GM13976 (cell line): ENCODE data around the gene HLA-DRB1.
A peak's percentile ranks its signal among the peaks of the same experiment; 100 is the strongest.
"Not testable (repeated sequence)": the region's sequence is repeated elsewhere in the genome, so short reads cannot be mapped to it uniquely, and the experiment has no call there.

Experiments
- DNase-seq: peaks from one replicate; pipeline ENCODE4 v3.0.0; 2012; ENCODE audit warnings: low spot score
- in situ Hi-C: fragments of 300-500 bp; cut with MboI; formaldehyde crosslinking; loops from one replicate; pipeline ENCODE4 v1.12.0; 2022; ENCODE audit warnings: low sequenced_read_pairs, mixed read lengths, inconsistent platforms; ENCODE audit not compliant: unreplicated experiment
- TF ChIP-seq, protein P1 (sequence below): IDR thresholded peaks from 2 replicates; pipeline ENCODE4 v1.5.1; 2012; ENCODE audit warnings: borderline replicate concordance, mild to moderate bottlenecking; ENCODE audit not compliant: insufficient read depth; ENCODE audit errors: extremely low read depth, missing control alignments, control extremely low read depth

Gene HLA-DRB1

DNA sequence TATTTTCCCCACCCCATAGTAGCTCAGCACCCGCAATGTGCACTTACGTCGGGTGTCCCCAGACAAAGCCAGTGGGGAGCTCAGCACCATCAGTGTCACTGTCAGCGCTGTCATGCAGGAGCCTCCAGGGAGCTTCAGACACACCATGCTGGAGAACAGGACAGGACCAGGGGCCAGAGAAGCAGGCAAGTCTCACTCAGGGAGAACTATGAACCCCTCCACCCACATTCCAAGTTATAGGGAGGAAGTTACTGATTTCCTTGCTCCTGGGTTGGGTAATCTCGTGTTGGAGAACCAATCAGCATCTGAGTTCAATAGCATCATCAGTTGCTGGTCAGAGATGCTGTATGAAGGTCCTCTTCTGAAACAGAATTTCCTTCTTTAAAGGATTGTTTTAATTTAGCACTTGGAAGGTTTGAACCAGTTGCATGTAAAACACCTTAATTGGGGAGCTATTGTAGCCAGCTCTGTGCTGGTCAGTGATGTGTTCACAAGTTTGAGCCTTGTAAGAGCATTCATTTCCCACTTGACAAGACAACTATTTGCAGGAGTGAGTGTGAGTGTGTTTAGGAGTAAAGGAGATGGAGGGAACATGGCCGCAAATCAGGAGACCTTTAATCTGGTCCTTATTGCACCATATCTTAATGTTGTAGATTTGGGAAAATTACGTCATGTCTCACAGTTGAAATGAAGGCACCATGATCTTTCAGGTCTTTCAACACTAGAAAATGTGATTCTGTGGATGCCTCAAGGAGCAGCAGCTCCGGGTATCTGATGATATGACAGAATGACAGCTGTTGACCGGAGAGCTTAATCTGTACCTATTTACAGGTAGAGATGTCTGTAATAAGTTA lies at the start of gene HLA-DRB1:
HLA-DRB1 (minus strand) TSS at position 253 of the 854 bp plus-strand sequence; CDS start at position 147, 106 bp downstream.
- TF ChIP-seq, protein P1, sequence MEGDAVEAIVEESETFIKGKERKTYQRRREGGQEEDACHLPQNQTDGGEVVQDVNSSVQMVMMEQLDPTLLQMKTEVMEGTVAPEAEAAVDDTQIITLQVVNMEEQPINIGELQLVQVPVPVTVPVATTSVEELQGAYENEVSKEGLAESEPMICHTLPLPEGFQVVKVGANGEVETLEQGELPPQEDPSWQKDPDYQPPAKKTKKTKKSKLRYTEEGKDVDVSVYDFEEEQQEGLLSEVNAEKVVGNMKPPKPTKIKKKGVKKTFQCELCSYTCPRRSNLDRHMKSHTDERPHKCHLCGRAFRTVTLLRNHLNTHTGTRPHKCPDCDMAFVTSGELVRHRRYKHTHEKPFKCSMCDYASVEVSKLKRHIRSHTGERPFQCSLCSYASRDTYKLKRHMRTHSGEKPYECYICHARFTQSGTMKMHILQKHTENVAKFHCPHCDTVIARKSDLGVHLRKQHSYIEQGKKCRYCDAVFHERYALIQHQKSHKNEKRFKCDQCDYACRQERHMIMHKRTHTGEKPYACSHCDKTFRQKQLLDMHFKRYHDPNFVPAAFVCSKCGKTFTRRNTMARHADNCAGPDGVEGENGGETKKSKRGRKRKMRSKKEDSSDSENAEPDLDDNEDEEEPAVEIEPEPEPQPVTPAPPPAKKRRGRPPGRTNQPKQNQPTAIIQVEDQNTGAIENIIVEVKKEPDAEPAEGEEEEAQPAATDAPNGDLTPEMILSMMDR: no peak
- DNase-seq: peak; percentile 57
- in situ Hi-C loops: loop anchor here (5.0 kb wide), 1 partner anchor 63 kb away; no protein-coding TSS in a partner anchor

DNA sequence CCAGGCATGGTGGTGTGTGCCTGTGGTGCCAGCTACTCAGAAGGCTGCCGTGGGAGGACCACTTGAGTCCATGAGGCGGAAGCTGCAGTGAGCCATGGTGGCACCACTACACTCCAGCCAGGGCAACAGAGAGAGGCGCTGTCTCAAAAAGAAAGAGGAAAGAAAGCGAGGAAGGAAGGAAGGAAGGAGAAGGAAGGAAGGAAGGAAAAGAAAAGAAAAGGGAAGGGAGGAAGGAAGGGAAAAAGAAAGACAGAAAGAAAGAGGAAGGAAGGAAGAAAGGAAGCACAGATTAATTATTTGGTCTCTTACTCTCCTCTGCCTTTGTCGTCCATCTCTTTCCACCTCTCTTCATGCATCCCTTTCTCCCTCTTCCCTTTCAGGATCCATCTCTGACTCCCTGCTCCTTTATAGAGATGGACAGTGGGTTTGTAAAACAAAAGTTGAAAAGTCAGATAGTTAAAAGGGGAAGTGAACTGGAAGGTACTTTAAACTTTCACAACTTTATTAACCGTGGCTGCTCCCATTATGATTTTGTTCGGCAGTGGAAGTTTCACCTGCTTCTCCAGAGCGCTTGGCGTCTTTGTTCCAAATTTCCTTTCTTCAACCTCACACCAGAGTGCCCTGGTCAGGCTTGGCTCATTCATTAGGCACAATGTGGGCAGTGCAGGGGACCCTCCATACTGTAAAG lies 49.0 kb upstream of the HLA-DRB1 start:
- TF ChIP-seq, protein P1: no peak
- DNase-seq: no peak
- in situ Hi-C loops: no loop called here

DNA sequence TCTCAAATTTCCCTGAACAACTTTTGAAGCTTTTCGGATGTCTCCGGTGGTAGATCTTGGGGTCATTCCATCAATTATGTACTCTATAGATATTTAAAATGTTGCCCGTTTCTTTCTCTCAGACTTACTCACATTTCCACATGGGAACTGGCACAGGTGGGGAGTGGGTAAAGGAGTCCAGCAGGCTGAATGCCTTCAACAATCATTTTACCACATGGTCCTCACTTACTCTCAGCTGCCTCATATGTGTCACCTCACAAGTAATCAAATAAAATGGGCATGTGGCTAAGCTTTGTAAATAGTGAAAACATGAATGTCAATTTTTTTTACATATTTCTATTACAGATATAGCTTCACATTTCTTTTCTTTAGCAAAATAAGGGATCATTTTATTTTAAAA lies 48.2 kb upstream of the HLA-DRB1 start:
- no peak for DNase-seq
- TF ChIP-seq, protein P1: no peak
- in situ Hi-C loops: no loop called here

DNA sequence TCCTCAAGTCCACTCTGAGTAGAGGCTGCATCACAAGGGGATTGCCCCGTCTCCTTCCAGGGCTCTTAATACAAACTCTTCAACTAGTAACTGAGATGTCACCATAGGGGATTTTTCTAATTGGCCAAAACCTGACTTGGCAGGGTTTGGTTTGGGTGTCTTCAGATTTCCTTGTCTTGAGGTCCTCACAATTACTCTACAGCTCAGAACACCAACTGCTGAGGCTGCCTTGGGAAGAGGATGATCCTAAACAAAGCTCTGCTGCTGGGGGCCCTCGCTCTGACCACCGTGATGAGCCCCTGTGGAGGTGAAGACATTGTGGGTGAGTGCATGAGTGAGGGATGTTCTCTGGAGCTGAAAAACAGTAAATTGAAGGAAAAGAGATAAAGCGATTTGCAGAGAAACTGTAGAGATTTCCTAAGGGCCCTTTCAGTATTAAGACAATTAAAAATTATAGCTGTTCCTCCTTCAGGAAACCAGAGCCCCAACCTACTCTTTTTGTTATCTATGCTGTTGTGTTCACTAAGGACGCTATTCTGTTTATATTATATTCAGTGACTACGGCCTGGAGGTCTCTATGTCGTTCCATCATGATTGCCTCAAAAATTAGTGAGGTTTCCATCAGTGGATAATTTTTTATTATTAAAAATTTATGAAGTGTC lies 47.7 kb upstream of the HLA-DRB1 start, which contains the start of gene HLA-DQA1:
HLA-DQA1 (plus strand) TSS at position 188 of the 662 bp plus-strand sequence; CDS start at position 241, 53 bp downstream.
- TF ChIP-seq, protein P1: no peak
- peak; percentile 60 for DNase-seq
- in situ Hi-C loops: no loop called here

DNA sequence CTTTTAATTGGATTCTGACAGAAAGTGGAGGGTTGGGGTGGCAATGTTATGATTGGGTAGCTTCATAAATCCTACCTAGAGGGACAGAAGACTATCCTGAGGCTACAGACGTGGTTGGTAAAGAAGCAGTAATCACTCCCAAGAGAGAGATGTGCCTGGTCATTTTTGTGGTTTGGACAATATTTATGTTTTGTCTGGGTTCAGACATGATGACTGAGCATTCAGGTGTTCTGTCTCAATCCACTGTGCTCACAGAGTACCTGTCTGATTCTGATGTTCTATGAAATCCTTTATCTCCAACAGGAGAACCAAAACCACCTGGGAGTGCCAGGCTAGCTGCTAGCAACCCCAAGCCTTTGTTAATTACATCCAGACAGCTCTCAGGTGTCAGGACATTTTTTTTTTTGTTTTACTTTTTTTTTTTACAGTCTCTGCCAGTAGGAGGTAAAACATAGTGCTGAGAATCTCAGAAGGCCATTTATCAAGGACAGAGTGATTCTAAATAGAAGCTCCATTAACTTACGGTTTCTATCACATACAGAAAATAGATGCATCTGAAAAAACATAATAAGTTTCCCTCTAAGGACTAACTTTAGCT lies 46.0 kb upstream of the HLA-DRB1 start:
- in situ Hi-C loops: no loop called here
- DNase-seq: no peak

DNA sequence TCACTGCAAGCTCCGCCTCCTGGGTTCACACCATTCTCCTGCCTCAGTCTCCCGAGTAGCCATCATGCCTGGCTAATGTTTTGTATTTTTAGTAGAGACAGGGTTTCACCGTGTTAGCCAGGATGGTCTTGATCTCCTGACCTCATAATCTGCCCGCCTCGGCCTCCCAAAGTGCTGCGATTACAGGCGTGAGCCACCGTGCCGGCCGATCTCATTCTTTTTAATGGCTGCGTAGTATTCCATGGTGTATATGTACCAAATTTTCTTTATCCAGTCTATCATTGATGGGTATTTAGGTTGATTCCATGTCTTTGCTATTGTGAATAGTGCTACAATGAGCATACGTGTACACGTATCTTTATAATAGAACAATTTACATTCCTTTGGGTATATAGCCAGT lies 40.1 kb upstream of the HLA-DRB1 start:
- DNase-seq, in situ Hi-C loops: not testable (repeated sequence)

More for the DNA sequence above, 46.0 kb upstream of the HLA-DRB1 start:
- TF ChIP-seq, protein P1: no peak
